Tibial artery (tissue), 4 donors: Measurements from ENCODE around the gene LCE2B.
"Not testable (repeated sequence)": the region's sequence is repeated elsewhere in the genome, so short reads cannot be mapped to it uniquely, and the experiment has no call there.

Experiments used
- DNase-seq, 2 donors: peaks; one replicate each; pipeline ENCODE4 v3.0.0-alpha.2; 2019
- H3K27ac ChIP-seq, 2 donors: fragments of 200-600 bp; sonication (generic) in 1 of 2; 1 replicate in 1 of 2; 2 replicates in 1 of 2; pipeline ENCODE4 v1.5.1; 2018 to 2019; ENCODE audit warnings: mild to moderate bottlenecking in 1 of 2
- H3K27me3 ChIP-seq, 2 donors: fragments of 200-600 bp; sonication (generic) in 1 of 2; one replicate each; pipeline versions ENCODE4 v1.5.1 to v1.6.0; 2016 to 2019
- H3K36me3 ChIP-seq, 3 donors: fragments of 200-600 bp; sonication (generic) in 2 of 3; one replicate each; pipeline ENCODE4 v1.5.1; 2016 to 2019; ENCODE audit warnings: mild to moderate bottlenecking in 2 of 3
- H3K4me1 ChIP-seq, 4 donors: fragments of 200-600 bp; sonication (generic) in 2 of 4; 1 replicate in 3 of 4; 2 replicates in 1 of 4; pipeline ENCODE4 v1.5.1; 2016 to 2019
- H3K4me3 ChIP-seq, 2 donors: fragments of 200-600 bp; sonication (generic) in 1 of 2; 1 replicate in 1 of 2; 2 replicates in 1 of 2; pipeline ENCODE4 v1.5.1; 2018 to 2019; ENCODE audit warnings: mild to moderate bottlenecking in 2 of 2
- H3K9me3 ChIP-seq, 3 donors: fragments of 200-600 bp; sonication (generic) in 1 of 3; one replicate each; pipeline ENCODE4 v1.5.1; 2016 to 2019
- CTCF ChIP-seq, 2 experiments: fragments of 200-600 bp in 1 of 2; fragments of 450-650 bp in 1 of 2; IDR thresholded peaks; one replicate each; pipeline ENCODE4 v1.5.1; 2017 to 2019; ENCODE audit warnings: antibody characterized with exemption in 2 of 2, mild to moderate bottlenecking in 1 of 2, moderate library complexity in 1 of 2
- intact Hi-C: fragments of 100-400 bp; cut with DNase I; formaldehyde crosslinking; loops from one replicate; pipeline ENCODE4 v1.15.0; 2023; ENCODE audit warnings: low total_unique reads

The LCE2B gene

GRCh38 chr1:152673016-152673415, 12.9 kb upstream of the LCE2B start:
- H3K4me1 ChIP-seq: no peaks in the 10 kb centered on the region
- no peak overlapping the region for H3K27ac ChIP-seq
- H3K27me3 ChIP-seq: no peaks in the 10 kb centered on the region
- TF ChIP-seq CTCF (IDR thresholded peaks at IDR 0.05): no peak
- H3K4me3 ChIP-seq: no peak overlapping the region
- H3K36me3 ChIP-seq: no peaks in the 10 kb centered on the region
- no peaks in the 10 kb centered on the region for H3K9me3 ChIP-seq
- intact Hi-C loops: no loop called here
- no peak for DNase-seq

GRCh38 chr1:152674983-152675382, 10.9 kb upstream of the LCE2B start, which contains the start of gene LCE2C:
Gene LCE2C, plus strand, starts transcription at chr1:152675279. Its CDS starts 737 bp downstream, at chr1:152676016.
- DNase-seq, H3K27ac ChIP-seq, H3K4me3 ChIP-seq, H3K27me3 ChIP-seq, intact Hi-C loops, H3K9me3 ChIP-seq, H3K36me3 ChIP-seq, H3K4me1 ChIP-seq: not testable (repeated sequence)

- Histone ChIP-seq H3K4me3 (no peak overlapping the region), H3K9me3 (no peaks in the 10 kb centered on the region), H3K36me3 (no peaks in the 10 kb centered on the region), H3K27ac (no peak overlapping the region), H3K27me3 (no peaks in the 10 kb centered on the region), H3K4me1 (no peaks in the 10 kb centered on the region)
- DNase-seq: no peak
- intact Hi-C loops: no loop called here
- no peak for TF ChIP-seq CTCF (IDR thresholded peaks at IDR 0.05)
Measured at GRCh38 chr1:152679459-152679858, 6.5 kb upstream of the LCE2B start.

- no peak for DNase-seq
- Histone ChIP-seq H3K27ac (no peak overlapping the region), H3K36me3 (no peaks in the 10 kb centered on the region), H3K4me3 (no peak overlapping the region), H3K9me3 (no peaks in the 10 kb centered on the region), H3K27me3 (no peaks in the 10 kb centered on the region), H3K4me1 (no peaks in the 10 kb centered on the region)
- intact Hi-C loops: no loop called here
- no peak for TF ChIP-seq CTCF (IDR thresholded peaks at IDR 0.05)
Measured at GRCh38 chr1:152681616-152682015, 4.3 kb upstream of the LCE2B start.

- Histone ChIP-seq H3K4me3 (no peak overlapping the region), H3K27me3 (no peaks in the 10 kb centered on the region), H3K4me1 (no peaks in the 10 kb centered on the region), H3K36me3 (no peaks in the 10 kb centered on the region), H3K27ac (no peak overlapping the region), H3K9me3 (no peaks in the 10 kb centered on the region)
- TF ChIP-seq CTCF (IDR thresholded peaks at IDR 0.05): no peak
- intact Hi-C loops: no loop called here
- no peak for DNase-seq
Measured at GRCh38 chr1:152683846-152684245, 2.1 kb upstream of the LCE2B start.

GRCh38 chr1:152697701-152698600, 12.0 kb downstream of the LCE2B start, which contains the start of gene LCE2A:
Gene LCE2A, plus strand, starts transcription at chr1:152698345. Its CDS starts 557 bp downstream, at chr1:152698902.
- Histone ChIP-seq H3K27ac (no peak within 1 kb of the TSS), H3K9me3 (no peaks in the 10 kb centered on the region), H3K36me3 (no peaks in the 10 kb centered on the region), H3K4me1 (no peaks in the 10 kb centered on the region), H3K27me3 (no peaks in the 10 kb centered on the region), H3K4me3 (no peak within 1 kb of the TSS)
- TF ChIP-seq CTCF (IDR thresholded peaks at IDR 0.05): no peak
- DNase-seq: no peak
- intact Hi-C loops: no loop called here
